ENCODE data around the gene CACNA1I. TPM values are rescaled to one million over a fixed set of nuclear protein-coding genes. Genes with fewer than 3 reads are reported as not detected.

The CACNA1I gene
- total RNA-seq, 1 donor from 2014 or later: not detected

DNA sequence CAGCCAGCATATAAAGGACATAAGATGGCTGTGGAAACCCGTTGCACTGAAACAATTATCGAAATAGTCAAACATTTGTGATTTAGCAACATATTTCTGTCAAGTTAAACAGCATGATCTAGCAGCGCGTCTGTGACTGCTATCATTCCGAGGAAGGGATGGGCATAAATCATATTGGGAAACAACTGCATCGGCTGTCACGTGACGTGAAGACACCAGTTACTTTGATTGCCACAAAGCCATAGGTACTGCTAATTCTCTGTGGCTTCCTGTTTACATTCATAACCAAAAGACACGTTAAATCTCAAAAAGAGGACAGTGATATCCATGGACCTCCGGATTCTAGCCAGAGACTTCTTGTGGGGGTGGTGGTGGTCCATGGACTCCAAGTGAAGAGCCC lies 87.8 kb downstream of the CACNA1I start:
- H3K4me1 ChIP-seq: peaks cover 0 to 4% of the 10 kb centered on the region in 2 donors
- no peak for DNase-seq (ENCODE audit: low spot score in 2 of 2)
- no peaks in the 10 kb centered on the region for H3K36me3 ChIP-seq
- H3K27me3 ChIP-seq: peaks cover 8% of the 10 kb centered on the region
- no peak overlapping the region for H3K27ac ChIP-seq
- no peak overlapping the region for H3K4me3 ChIP-seq
- TF ChIP-seq, protein P1, sequence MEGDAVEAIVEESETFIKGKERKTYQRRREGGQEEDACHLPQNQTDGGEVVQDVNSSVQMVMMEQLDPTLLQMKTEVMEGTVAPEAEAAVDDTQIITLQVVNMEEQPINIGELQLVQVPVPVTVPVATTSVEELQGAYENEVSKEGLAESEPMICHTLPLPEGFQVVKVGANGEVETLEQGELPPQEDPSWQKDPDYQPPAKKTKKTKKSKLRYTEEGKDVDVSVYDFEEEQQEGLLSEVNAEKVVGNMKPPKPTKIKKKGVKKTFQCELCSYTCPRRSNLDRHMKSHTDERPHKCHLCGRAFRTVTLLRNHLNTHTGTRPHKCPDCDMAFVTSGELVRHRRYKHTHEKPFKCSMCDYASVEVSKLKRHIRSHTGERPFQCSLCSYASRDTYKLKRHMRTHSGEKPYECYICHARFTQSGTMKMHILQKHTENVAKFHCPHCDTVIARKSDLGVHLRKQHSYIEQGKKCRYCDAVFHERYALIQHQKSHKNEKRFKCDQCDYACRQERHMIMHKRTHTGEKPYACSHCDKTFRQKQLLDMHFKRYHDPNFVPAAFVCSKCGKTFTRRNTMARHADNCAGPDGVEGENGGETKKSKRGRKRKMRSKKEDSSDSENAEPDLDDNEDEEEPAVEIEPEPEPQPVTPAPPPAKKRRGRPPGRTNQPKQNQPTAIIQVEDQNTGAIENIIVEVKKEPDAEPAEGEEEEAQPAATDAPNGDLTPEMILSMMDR (IDR thresholded peaks at IDR 0.05): no peak
- intact Hi-C loops (cut with DNase I): no loop called here
- no peaks in the 10 kb centered on the region for H3K9me3 ChIP-seq

DNA sequence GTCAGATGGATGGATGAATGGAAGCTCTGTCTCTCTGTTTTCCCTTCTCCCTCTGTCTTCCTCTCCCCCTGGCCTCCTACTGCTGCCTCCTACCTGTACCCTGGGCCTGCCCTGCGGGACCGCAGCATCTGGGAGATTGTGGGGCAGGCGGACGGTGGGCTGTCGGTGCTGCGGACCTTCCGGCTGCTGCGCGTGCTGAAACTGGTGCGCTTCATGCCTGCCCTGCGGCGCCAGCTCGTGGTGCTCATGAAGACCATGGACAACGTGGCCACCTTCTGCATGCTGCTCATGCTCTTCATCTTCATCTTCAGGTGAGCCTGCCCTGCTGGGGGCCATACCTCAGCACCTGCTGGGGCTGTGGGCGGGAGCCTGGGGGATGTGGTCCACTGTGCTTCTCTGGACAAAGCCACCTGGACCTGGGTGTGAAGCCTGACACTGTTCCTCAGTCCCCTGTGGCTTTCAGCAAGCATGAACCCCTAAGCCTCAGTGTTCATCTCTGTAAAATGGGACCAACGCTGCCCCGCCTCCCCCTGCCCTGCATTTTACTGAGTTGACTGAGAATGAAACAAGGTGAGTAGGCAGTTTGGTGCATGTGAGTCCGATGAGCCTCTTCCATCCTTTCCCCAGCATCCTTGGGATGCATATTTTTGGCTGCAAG lies 88.4 kb downstream of the CACNA1I start:
- DNase-seq (ENCODE audit: low spot score in 2 of 2): no peak
- intact Hi-C loops (cut with DNase I): no loop called here
- TF ChIP-seq, protein P1 (IDR thresholded peaks at IDR 0.05): no peak
- Histone ChIP-seq H3K27me3 (peaks cover 8% of the 10 kb centered on the region), H3K9me3 (no peaks in the 10 kb centered on the region), H3K27ac (no peak overlapping the region), H3K4me3 (no peak overlapping the region), H3K4me1 (peaks cover 0 to 4% of the 10 kb centered on the region in 2 donors), H3K36me3 (no peaks in the 10 kb centered on the region)

DNA sequence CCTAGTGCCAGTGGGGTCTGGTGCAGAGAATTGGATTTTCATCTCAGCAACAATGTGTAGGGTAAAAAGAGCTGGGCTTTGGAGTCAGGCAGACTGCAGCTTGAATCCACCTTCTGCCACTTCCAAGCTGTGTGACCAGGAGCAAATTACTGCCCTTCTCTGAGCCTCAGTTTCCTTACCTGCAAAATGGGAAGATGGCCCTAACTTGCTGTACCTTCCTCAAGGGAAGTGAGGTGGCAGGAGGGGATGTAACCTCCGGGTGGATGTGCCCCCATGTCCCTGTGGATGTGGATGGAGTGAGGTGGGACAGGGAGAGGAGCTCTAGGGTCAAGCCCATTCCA lies 90.9 kb downstream of the CACNA1I start:
- Histone ChIP-seq H3K9me3 (no peaks in the 10 kb centered on the region), H3K27me3 (peaks cover 8% of the 10 kb centered on the region), H3K4me3 (no peak overlapping the region), H3K36me3 (no peaks in the 10 kb centered on the region), H3K4me1 (peaks cover 0 to 4% of the 10 kb centered on the region in 2 donors), H3K27ac (no peak overlapping the region)
- TF ChIP-seq, protein P1 (IDR thresholded peaks at IDR 0.05): no peak
- intact Hi-C loops (cut with DNase I): no loop called here
- no peak for DNase-seq (ENCODE audit: low spot score in 2 of 2)

DNA sequence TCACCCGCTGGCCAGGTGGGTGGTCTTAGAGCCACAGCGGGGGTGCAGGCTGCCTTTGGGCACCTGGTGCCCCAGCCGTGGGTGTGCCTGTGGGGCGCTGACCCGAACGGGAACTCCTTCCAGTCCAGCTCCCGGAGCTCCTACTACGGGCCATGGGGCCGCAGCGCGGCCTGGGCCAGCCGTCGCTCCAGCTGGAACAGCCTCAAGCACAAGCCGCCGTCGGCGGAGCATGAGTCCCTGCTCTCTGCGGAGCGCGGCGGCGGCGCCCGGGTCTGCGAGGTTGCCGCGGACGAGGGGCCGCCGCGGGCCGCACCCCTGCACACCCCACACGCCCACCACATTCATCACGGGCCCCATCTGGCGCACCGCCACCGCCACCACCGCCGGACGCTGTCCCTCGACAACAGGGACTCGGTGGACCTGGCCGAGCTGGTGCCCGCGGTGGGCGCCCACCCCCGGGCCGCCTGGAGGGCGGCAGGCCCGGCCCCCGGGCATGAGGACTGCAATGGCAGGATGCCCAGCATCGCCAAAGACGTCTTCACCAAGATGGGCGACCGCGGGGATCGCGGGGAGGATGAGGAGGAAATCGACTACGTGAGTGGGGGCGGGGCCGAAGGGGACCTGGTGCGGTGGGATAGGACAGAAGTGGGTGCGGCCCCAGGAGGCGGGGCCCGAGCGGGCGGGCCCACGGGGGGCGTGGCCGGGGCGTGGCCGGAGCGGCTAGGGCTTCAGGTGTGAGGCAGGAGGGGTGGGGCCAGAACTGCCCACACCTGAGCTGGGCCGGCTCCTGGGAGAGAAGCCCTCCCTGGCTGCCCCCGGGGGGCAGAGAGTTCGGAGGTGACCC lies 91.5 kb downstream of the CACNA1I start:
- intact Hi-C loops (cut with DNase I): no loop called here
- H3K4me3 ChIP-seq: peak overlapping the region; percentile 21 to 22
- H3K9me3 ChIP-seq: no peaks in the 10 kb centered on the region
- no peak overlapping the region for H3K27ac ChIP-seq
- no peak for DNase-seq (ENCODE audit: low spot score in 2 of 2)
- TF ChIP-seq, protein P1 (IDR thresholded peaks at IDR 0.05): no peak
- peaks cover 8% of the 10 kb centered on the region for H3K27me3 ChIP-seq
- H3K4me1 ChIP-seq: peaks cover 0 to 4% of the 10 kb centered on the region in 2 donors
- no peaks in the 10 kb centered on the region for H3K36me3 ChIP-seq

DNA sequence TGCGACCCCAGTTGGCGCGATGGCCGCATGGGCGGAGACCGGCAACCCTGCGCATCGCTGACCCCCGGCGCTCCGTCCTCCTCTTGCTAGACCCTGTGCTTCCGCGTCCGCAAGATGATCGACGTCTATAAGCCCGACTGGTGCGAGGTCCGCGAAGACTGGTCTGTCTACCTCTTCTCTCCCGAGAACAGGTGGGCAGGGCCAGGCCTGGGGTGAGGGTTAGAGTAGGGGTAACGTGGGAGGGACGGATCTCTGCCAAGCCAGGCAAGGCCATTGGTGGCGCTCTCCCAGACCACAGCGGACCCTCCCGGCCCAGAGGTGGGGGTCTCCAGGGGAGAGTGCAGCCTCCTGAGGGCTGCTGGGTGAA lies 92.1 kb downstream of the CACNA1I start:
- H3K4me3 ChIP-seq: no peak overlapping the region
- DNase-seq (ENCODE audit: low spot score in 2 of 2): no peak
- intact Hi-C loops (cut with DNase I): no loop called here
- no peaks in the 10 kb centered on the region for H3K9me3 ChIP-seq
- H3K27me3 ChIP-seq: peaks cover 8% of the 10 kb centered on the region
- TF ChIP-seq, protein P1 (IDR thresholded peaks at IDR 0.05): no peak
- no peak overlapping the region for H3K27ac ChIP-seq
- H3K4me1 ChIP-seq: peaks cover 0 to 4% of the 10 kb centered on the region in 2 donors
- H3K36me3 ChIP-seq: no peaks in the 10 kb centered on the region

Measured in ascending aorta (tissue), 2 donors.